Neural cell (in vitro differentiated cells): ENCODE data around the gene NDUFB7. TPM values are rescaled to one million over a fixed set of nuclear protein-coding genes. Genes with fewer than 3 reads are reported as not detected.
A peak's percentile ranks its signal among the peaks of the same experiment; 100 is the strongest.

ENCODE experiments used
- H2AFZ ChIP-seq: fragments of 200-600, 300-800 bp; sonication (generic), shearing (Covaris generic); 2 replicates; pipeline ENCODE4 v1.6.0; 2014; ENCODE audit warnings: low read depth, mild to moderate bottlenecking, antibody characterized with exemption, low read length, moderate library complexity
- H3F3A ChIP-seq: fragments of 200-600 bp; shearing (Covaris generic); 2 replicates; pipeline ENCODE4 v1.6.1; 2016; ENCODE audit warnings: mild to moderate bottlenecking, moderate library complexity, mixed read lengths, antibody characterized with exemption, low read length; ENCODE audit not compliant: insufficient read depth, poor library complexity, severe bottlenecking
- H3K27ac ChIP-seq: fragments of 200-600, 300-800 bp; sonication (generic), shearing (Covaris generic); 2 replicates; pipeline ENCODE4 v1.5.1; 2014; ENCODE audit warnings: mild to moderate bottlenecking, low read length, moderate library complexity
- H3K27me3 ChIP-seq: fragments of 300-800, 200-600 bp; sonication (generic), shearing (Covaris generic); 2 replicates; pipeline ENCODE4 v1.6.0; 2014; ENCODE audit warnings: mild to moderate bottlenecking, low read depth, low read length, moderate library complexity; ENCODE audit not compliant: insufficient read depth
- H3K36me3 ChIP-seq: fragments of 300-800, 200-600 bp; sonication (generic), shearing (Covaris generic); 2 replicates; pipeline ENCODE4 v1.5.1; 2014; ENCODE audit warnings: mild to moderate bottlenecking, antibody characterized with exemption, low read length, moderate library complexity; ENCODE audit not compliant: insufficient read depth
- H3K4me2 ChIP-seq: fragments of 300-800, 200-600 bp; sonication (generic), shearing (Covaris generic); 2 replicates; pipeline ENCODE4 v1.6.0; 2014; ENCODE audit warnings: mild to moderate bottlenecking, low read length
- H3K4me3 ChIP-seq: fragments of 300-800, 200-600 bp; sonication (generic), shearing (Covaris generic); 2 replicates; pipeline ENCODE4 v1.5.1; 2014; ENCODE audit warnings: mild to moderate bottlenecking, low read length, moderate library complexity
- H3K79me2 ChIP-seq: fragments of 200-600 bp; shearing (Covaris generic); replicated peaks from 2 replicates; pipeline ENCODE4 v1.6.0; 2014; ENCODE audit warnings: mild to moderate bottlenecking, low read length, moderate library complexity; ENCODE audit not compliant: insufficient read depth
- H3K9ac ChIP-seq: fragments of 300-800, 200-600 bp; sonication (generic), shearing (Covaris generic); 2 replicates; pipeline ENCODE4 v1.6.1; 2016; ENCODE audit warnings: mild to moderate bottlenecking, low read length, mixed read lengths
- H3K9me2 ChIP-seq: fragments of 200-600 bp; shearing (Covaris generic); 2 replicates; pipeline ENCODE4 v1.6.1; 2016; ENCODE audit warnings: mild to moderate bottlenecking, low read length, mixed read lengths; ENCODE audit not compliant: insufficient read depth
- H3K9me3 ChIP-seq: fragments of 200-600, 300-800 bp; sonication (generic), shearing (Covaris generic); 2 replicates; pipeline ENCODE4 v1.6.1; 2016; ENCODE audit warnings: mild to moderate bottlenecking, mixed run types, low read length, moderate library complexity, mixed read lengths
- H4K20me1 ChIP-seq: fragments of 200-600 bp; shearing (Covaris generic); 2 replicates; pipeline ENCODE4 v1.6.1; 2016; ENCODE audit warnings: mild to moderate bottlenecking, mixed run types; ENCODE audit not compliant: insufficient read depth
- EP300 ChIP-seq: fragments of 450-650 bp; conservative IDR thresholded peaks from 2 replicates; pipeline ENCODE4 v1.6.1; 2014; ENCODE audit warnings: antibody characterized with exemption, mild to moderate bottlenecking, moderate library complexity; ENCODE audit not compliant: poor library complexity, severe bottlenecking
- EZH2 ChIP-seq: fragments of 200-600, 300-800 bp; shearing (Covaris generic), sonication (generic); IDR thresholded peaks from 2 replicates; pipeline ENCODE4 v1.6.1; 2014; ENCODE audit warnings: antibody characterized with exemption, low read length, borderline replicate concordance, mild to moderate bottlenecking; ENCODE audit not compliant: insufficient read depth, poor library complexity, severe bottlenecking
- MXI1 ChIP-seq: fragments of 450-650 bp; conservative IDR thresholded peaks from 2 replicates; pipeline ENCODE4 v1.6.1; 2014; ENCODE audit warnings: antibody characterized with exemption, mild to moderate bottlenecking; ENCODE audit not compliant: poor library complexity, severe bottlenecking
- POLR2AphosphoS5 ChIP-seq: IDR thresholded peaks from 2 replicates; pipeline ENCODE4 v1.6.1; 2012
- RAD21 ChIP-seq: fragments of 450-650 bp; conservative IDR thresholded peaks from 2 replicates; pipeline ENCODE4 v1.6.1; 2014; ENCODE audit warnings: antibody characterized with exemption, mild to moderate bottlenecking, moderate library complexity
- SMC3 ChIP-seq: fragments of 450-650 bp; conservative IDR thresholded peaks from 2 replicates; pipeline ENCODE4 v1.6.1; 2014; ENCODE audit warnings: antibody characterized with exemption, mild to moderate bottlenecking, moderate library complexity; ENCODE audit not compliant: poor library complexity
- TAF1 ChIP-seq: IDR thresholded peaks from 2 replicates; pipeline ENCODE4 v1.6.1; 2012; ENCODE audit warnings: low read depth
- polyA plus RNA-seq: library from polyadenylated mRNA; depleted of rRNA; stranded (reverse); fragments of >200 nt; gene quantifications from 2 replicates; pipeline ENCODE4 v1.2.3, GENCODE V29; 2014
- TF ChIP-seq, protein P1 (sequence below): IDR thresholded peaks from 2 replicates; pipeline ENCODE4 v1.6.1; 2012; ENCODE audit warnings: borderline replicate concordance
- TF ChIP-seq, protein P2 (sequence below): fragments of 450-650 bp; IDR thresholded peaks from 2 replicates; pipeline ENCODE4 v1.5.1; 2014; ENCODE audit warnings: antibody characterized with exemption, mild to moderate bottlenecking, moderate library complexity; ENCODE audit not compliant: poor library complexity, severe bottlenecking

The NDUFB7 gene
- polyA plus RNA-seq, 1 donor from 2014 or later, result 615 TPM

DNA sequence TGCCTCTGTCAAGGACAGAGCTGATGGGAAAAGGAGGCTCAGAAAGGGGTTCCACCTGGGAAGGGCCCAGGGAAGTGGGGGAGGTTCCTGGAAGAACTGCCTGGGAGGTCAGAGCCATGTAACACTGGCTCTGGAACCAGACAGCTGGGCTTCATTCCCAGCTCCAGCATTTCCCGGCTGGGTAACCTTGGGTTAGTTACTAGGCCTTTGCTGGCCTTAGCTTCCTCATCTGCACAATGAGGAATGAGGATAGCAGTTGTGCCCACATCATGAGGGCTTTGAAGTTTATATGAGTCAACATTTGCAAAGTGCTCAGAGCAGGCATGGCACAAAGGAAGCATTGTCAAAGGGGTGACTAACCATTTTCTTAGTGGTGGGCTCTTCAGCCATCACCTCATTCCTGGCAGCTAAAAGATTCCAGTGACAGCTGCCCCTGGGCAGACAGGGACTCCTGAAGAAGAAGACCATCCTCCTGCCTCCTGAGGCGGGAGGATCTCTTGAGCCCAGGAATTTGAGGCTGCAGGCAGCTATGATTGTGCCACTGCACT lies 51.9 kb downstream of the NDUFB7 start:
- Histone ChIP-seq H3K27ac (no peak overlapping the region), H3K9ac (no peak overlapping the region), H2AFZ (no peak overlapping the region), H3K9me2 (no peaks in the 10 kb centered on the region), H3K79me2 (peaks cover 21% of the 10 kb centered on the region), H3K36me3 (no peaks in the 10 kb centered on the region), H3K4me2 (no peak overlapping the region), H4K20me1 (no peaks in the 10 kb centered on the region), H3K9me3 (no peaks in the 10 kb centered on the region), H3K27me3 (no peaks in the 10 kb centered on the region), H3K4me3 (no peak overlapping the region), H3F3A (no peaks in the 10 kb centered on the region)
- no peak for TF ChIP-seq POLR2AphosphoS5
- no peak for TF ChIP-seq RAD21
- no peak for TF ChIP-seq EZH2
- no peak for TF ChIP-seq SMC3
- no peak for TF ChIP-seq MXI1
- no peak for TF ChIP-seq TAF1
- TF ChIP-seq, protein P1, sequence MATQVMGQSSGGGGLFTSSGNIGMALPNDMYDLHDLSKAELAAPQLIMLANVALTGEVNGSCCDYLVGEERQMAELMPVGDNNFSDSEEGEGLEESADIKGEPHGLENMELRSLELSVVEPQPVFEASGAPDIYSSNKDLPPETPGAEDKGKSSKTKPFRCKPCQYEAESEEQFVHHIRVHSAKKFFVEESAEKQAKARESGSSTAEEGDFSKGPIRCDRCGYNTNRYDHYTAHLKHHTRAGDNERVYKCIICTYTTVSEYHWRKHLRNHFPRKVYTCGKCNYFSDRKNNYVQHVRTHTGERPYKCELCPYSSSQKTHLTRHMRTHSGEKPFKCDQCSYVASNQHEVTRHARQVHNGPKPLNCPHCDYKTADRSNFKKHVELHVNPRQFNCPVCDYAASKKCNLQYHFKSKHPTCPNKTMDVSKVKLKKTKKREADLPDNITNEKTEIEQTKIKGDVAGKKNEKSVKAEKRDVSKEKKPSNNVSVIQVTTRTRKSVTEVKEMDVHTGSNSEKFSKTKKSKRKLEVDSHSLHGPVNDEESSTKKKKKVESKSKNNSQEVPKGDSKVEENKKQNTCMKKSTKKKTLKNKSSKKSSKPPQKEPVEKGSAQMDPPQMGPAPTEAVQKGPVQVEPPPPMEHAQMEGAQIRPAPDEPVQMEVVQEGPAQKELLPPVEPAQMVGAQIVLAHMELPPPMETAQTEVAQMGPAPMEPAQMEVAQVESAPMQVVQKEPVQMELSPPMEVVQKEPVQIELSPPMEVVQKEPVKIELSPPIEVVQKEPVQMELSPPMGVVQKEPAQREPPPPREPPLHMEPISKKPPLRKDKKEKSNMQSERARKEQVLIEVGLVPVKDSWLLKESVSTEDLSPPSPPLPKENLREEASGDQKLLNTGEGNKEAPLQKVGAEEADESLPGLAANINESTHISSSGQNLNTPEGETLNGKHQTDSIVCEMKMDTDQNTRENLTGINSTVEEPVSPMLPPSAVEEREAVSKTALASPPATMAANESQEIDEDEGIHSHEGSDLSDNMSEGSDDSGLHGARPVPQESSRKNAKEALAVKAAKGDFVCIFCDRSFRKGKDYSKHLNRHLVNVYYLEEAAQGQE, result no peak
- no peak for TF ChIP-seq EP300
- TF ChIP-seq, protein P2, sequence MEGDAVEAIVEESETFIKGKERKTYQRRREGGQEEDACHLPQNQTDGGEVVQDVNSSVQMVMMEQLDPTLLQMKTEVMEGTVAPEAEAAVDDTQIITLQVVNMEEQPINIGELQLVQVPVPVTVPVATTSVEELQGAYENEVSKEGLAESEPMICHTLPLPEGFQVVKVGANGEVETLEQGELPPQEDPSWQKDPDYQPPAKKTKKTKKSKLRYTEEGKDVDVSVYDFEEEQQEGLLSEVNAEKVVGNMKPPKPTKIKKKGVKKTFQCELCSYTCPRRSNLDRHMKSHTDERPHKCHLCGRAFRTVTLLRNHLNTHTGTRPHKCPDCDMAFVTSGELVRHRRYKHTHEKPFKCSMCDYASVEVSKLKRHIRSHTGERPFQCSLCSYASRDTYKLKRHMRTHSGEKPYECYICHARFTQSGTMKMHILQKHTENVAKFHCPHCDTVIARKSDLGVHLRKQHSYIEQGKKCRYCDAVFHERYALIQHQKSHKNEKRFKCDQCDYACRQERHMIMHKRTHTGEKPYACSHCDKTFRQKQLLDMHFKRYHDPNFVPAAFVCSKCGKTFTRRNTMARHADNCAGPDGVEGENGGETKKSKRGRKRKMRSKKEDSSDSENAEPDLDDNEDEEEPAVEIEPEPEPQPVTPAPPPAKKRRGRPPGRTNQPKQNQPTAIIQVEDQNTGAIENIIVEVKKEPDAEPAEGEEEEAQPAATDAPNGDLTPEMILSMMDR, result no peak

DNA sequence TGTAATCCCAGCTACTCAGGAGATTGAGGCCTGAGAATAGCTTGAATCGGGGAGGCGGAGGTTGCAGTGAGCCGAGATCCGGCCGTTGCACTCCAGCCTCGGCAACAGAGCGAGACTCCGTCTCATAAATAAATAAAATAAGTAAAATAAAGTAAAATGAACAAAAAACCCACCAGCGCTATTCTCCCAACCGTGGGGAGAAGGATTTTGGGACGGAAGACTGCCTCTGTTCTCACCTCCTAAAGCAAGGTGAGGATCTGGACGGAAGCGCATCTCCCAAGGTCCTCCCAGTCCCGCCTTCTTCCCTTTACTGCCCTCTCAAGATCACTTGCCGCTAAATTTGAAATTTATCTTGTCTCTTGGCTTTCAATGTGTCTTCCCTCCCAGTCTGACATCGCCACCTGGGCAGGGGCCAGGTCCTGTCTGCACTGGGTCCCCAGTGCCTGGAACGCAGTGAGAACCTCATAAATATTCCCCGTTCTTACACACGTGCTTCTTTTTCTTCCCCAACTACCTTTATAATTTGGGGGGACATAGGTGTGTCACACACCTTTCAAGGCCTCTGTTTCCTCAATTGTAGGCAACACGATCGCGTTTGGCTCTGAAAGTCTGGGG lies 52.5 kb downstream of the NDUFB7 start:
- no peaks in the 10 kb centered on the region for H3K36me3 ChIP-seq
- H3K9me2 ChIP-seq, result no peaks in the 10 kb centered on the region
- H2AFZ ChIP-seq, result no peak overlapping the region
- peak overlapping the region; percentile 66 for H3K9ac ChIP-seq
- no peaks in the 10 kb centered on the region for H4K20me1 ChIP-seq
- H3K4me3 ChIP-seq, result peak overlapping the region; percentile 91
- no peak for TF ChIP-seq TAF1
- no peak for TF ChIP-seq POLR2AphosphoS5
- TF ChIP-seq, protein P1, result no peak
- TF ChIP-seq MXI1, result no peak
- TF ChIP-seq EZH2, result no peak
- TF ChIP-seq, protein P2, result no peak
- no peak for TF ChIP-seq EP300
- no peak for TF ChIP-seq RAD21
- TF ChIP-seq SMC3, result no peak
- peaks cover 21% of the 10 kb centered on the region for H3K79me2 ChIP-seq
- H3K4me2 ChIP-seq, result peak overlapping the region; percentile 59
- no peaks in the 10 kb centered on the region for H3F3A ChIP-seq
- no peaks in the 10 kb centered on the region for H3K27me3 ChIP-seq
- H3K9me3 ChIP-seq, result no peaks in the 10 kb centered on the region
- H3K27ac ChIP-seq, result peak overlapping the region; percentile 86
